ENCODE data around the gene HEATR3. TPM values are rescaled to one million over a fixed set of nuclear protein-coding genes. Genes with fewer than 3 reads are reported as not detected.

HEATR3 gene
- total and polyA plus RNA-seq, 2 experiments from 2014 or later = 7.5 to 29.9 TPM

GRCh38 chr16:50139580-50139979 lies 73.8 kb downstream of the HEATR3 start:
- Histone ChIP-seq H3F3A (replicated peaks; ENCODE audit: low read depth) (no peaks in the 10 kb centered on the region), H3K79me2 (replicated peaks; ENCODE audit: insufficient read depth) (no peaks in the 10 kb centered on the region), H3K4me1 (ENCODE audit: insufficient read depth) (no peaks in the 10 kb centered on the region), H3K27ac (ENCODE audit: low read depth) (no peak overlapping the region), H2AFZ (no peak overlapping the region), H3K4me3 (no peak overlapping the region), H3K27me3 (ENCODE audit: insufficient read depth) (no peaks in the 10 kb centered on the region), H3K36me3 (ENCODE audit: insufficient read depth) (no peaks in the 10 kb centered on the region), H3K4me2 (no peak overlapping the region), H3K9me2 (ENCODE audit: insufficient read depth) (no peaks in the 10 kb centered on the region), H4K20me1 (replicated peaks; ENCODE audit: insufficient read depth) (no peaks in the 10 kb centered on the region)
- H3K9me3 Mint-ChIP-seq = no peaks in the 10 kb centered on the region
- DNase-seq (ENCODE audit: low spot score) (no peak), ATAC-seq (no peak)
- no peak overlapping the region for H3K4me3 Mint-ChIP-seq
- no peaks in the 10 kb centered on the region for H3K4me1 Mint-ChIP-seq
- no peaks in the 10 kb centered on the region for H3K27me3 Mint-ChIP-seq (ENCODE audit: insufficient read depth, low read depth, poor library complexity)
- H3K36me3 Mint-ChIP-seq (ENCODE audit: low read depth) = no peaks in the 10 kb centered on the region
- no peak overlapping the region for H3K27ac Mint-ChIP-seq
- TF ChIP-seq EZH2 (IDR thresholded peaks at IDR 0.05; ENCODE audit: low read depth, unreplicated experiment) (no peak), CREB1 (CRISPR knock-in tag; IDR thresholded peaks at IDR 0.05; ENCODE audit: low read depth) (no peak), STAT1 (IDR thresholded peaks at IDR 0.05; ENCODE audit: unreplicated experiment) (no peak), POLR2AphosphoS5 (IDR thresholded peaks at IDR 0.05; ENCODE audit: low read depth) (no peak), ZNF331 (CRISPR knock-in tag; IDR thresholded peaks at IDR 0.05; ENCODE audit: low read depth) (no peak), EZH2phosphoT487 (IDR thresholded peaks at IDR 0.05; ENCODE audit: unreplicated experiment) (no peak), ZNF114 (CRISPR knock-in tag; IDR thresholded peaks at IDR 0.05) (no peak), CTCF (conservative IDR thresholded peaks at IDR 0.05; ENCODE audit: low read depth in 2 of 2) (no peak), JUNB (IDR thresholded peaks at IDR 0.05; ENCODE audit: unreplicated experiment) (no peak), NANOG (IDR thresholded peaks at IDR 0.05; ENCODE audit: borderline replicate concordance) (no peak)
- TF ChIP-seq, protein P1, sequence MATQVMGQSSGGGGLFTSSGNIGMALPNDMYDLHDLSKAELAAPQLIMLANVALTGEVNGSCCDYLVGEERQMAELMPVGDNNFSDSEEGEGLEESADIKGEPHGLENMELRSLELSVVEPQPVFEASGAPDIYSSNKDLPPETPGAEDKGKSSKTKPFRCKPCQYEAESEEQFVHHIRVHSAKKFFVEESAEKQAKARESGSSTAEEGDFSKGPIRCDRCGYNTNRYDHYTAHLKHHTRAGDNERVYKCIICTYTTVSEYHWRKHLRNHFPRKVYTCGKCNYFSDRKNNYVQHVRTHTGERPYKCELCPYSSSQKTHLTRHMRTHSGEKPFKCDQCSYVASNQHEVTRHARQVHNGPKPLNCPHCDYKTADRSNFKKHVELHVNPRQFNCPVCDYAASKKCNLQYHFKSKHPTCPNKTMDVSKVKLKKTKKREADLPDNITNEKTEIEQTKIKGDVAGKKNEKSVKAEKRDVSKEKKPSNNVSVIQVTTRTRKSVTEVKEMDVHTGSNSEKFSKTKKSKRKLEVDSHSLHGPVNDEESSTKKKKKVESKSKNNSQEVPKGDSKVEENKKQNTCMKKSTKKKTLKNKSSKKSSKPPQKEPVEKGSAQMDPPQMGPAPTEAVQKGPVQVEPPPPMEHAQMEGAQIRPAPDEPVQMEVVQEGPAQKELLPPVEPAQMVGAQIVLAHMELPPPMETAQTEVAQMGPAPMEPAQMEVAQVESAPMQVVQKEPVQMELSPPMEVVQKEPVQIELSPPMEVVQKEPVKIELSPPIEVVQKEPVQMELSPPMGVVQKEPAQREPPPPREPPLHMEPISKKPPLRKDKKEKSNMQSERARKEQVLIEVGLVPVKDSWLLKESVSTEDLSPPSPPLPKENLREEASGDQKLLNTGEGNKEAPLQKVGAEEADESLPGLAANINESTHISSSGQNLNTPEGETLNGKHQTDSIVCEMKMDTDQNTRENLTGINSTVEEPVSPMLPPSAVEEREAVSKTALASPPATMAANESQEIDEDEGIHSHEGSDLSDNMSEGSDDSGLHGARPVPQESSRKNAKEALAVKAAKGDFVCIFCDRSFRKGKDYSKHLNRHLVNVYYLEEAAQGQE (IDR thresholded peaks at IDR 0.05; ENCODE audit: unreplicated experiment) = no peak
- TF ChIP-seq, protein P2, sequence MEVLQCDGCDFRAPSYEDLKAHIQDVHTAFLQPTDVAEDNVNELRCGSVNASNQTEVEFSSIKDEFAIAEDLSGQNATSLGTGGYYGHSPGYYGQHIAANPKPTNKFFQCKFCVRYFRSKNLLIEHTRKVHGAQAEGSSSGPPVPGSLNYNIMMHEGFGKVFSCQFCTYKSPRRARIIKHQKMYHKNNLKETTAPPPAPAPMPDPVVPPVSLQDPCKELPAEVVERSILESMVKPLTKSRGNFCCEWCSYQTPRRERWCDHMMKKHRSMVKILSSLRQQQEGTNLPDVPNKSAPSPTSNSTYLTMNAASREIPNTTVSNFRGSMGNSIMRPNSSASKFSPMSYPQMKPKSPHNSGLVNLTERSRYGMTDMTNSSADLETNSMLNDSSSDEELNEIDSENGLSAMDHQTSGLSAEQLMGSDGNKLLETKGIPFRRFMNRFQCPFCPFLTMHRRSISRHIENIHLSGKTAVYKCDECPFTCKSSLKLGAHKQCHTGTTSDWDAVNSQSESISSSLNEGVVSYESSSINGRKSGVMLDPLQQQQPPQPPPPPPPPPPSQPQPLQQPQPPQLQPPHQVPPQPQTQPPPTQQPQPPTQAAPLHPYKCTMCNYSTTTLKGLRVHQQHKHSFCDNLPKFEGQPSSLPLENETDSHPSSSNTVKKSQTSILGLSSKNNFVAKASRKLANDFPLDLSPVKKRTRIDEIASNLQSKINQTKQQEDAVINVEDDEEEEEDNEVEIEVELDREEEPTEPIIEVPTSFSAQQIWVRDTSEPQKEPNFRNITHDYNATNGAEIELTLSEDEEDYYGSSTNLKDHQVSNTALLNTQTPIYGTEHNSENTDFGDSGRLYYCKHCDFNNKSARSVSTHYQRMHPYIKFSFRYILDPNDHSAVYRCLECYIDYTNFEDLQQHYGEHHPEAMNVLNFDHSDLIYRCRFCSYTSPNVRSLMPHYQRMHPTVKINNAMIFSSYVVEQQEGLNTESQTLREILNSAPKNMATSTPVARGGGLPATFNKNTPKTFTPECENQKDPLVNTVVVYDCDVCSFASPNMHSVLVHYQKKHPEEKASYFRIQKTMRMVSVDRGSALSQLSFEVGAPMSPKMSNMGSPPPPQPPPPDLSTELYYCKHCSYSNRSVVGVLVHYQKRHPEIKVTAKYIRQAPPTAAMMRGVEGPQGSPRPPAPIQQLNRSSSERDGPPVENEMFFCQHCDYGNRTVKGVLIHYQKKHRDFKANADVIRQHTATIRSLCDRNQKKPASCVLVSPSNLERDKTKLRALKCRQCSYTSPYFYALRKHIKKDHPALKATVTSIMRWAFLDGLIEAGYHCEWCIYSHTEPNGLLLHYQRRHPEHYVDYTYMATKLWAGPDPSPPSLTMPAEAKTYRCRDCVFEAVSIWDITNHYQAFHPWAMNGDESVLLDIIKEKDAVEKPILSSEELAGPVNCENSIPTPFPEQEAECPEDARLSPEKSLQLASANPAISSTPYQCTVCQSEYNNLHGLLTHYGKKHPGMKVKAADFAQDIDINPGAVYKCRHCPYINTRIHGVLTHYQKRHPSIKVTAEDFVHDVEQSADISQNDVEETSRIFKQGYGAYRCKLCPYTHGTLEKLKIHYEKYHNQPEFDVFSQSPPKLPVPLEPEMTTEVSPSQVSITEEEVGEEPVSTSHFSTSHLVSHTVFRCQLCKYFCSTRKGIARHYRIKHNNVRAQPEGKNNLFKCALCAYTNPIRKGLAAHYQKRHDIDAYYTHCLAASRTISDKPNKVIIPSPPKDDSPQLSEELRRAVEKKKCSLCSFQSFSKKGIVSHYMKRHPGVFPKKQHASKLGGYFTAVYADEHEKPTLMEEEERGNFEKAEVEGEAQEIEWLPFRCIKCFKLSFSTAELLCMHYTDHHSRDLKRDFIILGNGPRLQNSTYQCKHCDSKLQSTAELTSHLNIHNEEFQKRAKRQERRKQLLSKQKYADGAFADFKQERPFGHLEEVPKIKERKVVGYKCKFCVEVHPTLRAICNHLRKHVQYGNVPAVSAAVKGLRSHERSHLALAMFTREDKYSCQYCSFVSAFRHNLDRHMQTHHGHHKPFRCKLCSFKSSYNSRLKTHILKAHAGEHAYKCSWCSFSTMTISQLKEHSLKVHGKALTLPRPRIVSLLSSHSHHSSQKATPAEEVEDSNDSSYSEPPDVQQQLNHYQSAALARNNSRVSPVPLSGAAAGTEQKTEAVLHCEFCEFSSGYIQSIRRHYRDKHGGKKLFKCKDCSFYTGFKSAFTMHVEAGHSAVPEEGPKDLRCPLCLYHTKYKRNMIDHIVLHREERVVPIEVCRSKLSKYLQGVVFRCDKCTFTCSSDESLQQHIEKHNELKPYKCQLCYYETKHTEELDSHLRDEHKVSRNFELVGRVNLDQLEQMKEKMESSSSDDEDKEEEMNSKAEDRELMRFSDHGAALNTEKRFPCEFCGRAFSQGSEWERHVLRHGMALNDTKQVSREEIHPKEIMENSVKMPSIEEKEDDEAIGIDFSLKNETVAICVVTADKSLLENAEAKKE (CRISPR knock-in tag; IDR thresholded peaks at IDR 0.05) = no peak
- TF ChIP-seq, protein P3, sequence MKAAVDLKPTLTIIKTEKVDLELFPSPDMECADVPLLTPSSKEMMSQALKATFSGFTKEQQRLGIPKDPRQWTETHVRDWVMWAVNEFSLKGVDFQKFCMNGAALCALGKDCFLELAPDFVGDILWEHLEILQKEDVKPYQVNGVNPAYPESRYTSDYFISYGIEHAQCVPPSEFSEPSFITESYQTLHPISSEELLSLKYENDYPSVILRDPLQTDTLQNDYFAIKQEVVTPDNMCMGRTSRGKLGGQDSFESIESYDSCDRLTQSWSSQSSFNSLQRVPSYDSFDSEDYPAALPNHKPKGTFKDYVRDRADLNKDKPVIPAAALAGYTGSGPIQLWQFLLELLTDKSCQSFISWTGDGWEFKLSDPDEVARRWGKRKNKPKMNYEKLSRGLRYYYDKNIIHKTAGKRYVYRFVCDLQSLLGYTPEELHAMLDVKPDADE (IDR thresholded peaks at IDR 0.05) = no peak
